HepG2 (cell line): ENCODE data around the gene TMCC1. TPM values are rescaled to one million over a fixed set of nuclear protein-coding genes. Genes with fewer than 3 reads are reported as not detected.
A peak's percentile ranks its signal among the peaks of the same experiment; 100 is the strongest.

Experiments used
- ATAC-seq: fragments of 200-7000 bp; cut with Tn5 transposase; 3 replicates; pipeline ENCODE4 v1.9.1; 2020; ENCODE audit warnings: mild to moderate bottlenecking, moderate library complexity
- BruUV-seq: library from RNA; stranded (reverse); fragments of 400-500 nt; replicated peaks from 2 replicates; lab custom pipeline; 2021; lab: Mats Ljungman, UMichigan
- CTCF ChIA-PET: fragments of 300-600 bp; formaldehyde crosslinking; extraction: SDS; loops from one replicate; lab custom pipeline; 2021; ENCODE audit warnings: low total read pairs, inconsistent platforms, low intra/inter-chr PET ratio; lab: Yijun Ruan, JAX
- POLR2A ChIA-PET: fragments of 350-600 bp; sonication (Branson Sonifier 250); formaldehyde crosslinking; loops from one replicate; lab custom pipeline; 2020; ENCODE audit warnings: antibody characterized with exemption, inconsistent platforms; lab: Yijun Ruan, JAX
- DNase-seq: peaks from one replicate; pipeline ENCODE4 v3.0.0-alpha.2; 2015; ENCODE audit warnings: low spot score
- FAIRE-seq: peaks from 3 replicates; lab custom pipeline; 2011; peaks lifted over from hg19 to GRCh38; lab: Jason Lieb, UNC
- H2AFZ ChIP-seq: one replicate; pipeline ENCODE4 v1.6.1; 2011; ENCODE audit warnings: low read length, inconsistent platforms
- H3K27ac ChIP-seq: fragments of 300-600 bp; 3 replicates; pipeline ENCODE4 v1.8.0; 2011; ENCODE audit warnings: mixed run types, mild to moderate bottlenecking, mixed read lengths, low read length, inconsistent platforms; ENCODE audit not compliant: insufficient read depth; ENCODE audit errors: extremely low read length
- H3K27me3 ChIP-seq, 2 experiments: fragments of 200-600 bp in 1 of 2; 2 replicates in 1 of 2; 3 replicates in 1 of 2; pipeline versions ENCODE4 v1.6.0 to v1.8.0; 2011; ENCODE audit warnings: low read length in 2 of 2, mild to moderate bottlenecking in 2 of 2, moderate library complexity in 2 of 2, inconsistent platforms in 1 of 2; ENCODE audit not compliant: insufficient read depth in 2 of 2, control insufficient read depth in 1 of 2
- H3K36me3 ChIP-seq, 2 experiments: fragments of 200-600 bp in 1 of 2; replicated peaks in 1 of 2; 2 replicates in 1 of 2; 3 replicates in 1 of 2; pipeline versions ENCODE4 v1.5.1 to v1.8.0; 2011; ENCODE audit warnings: low read length in 2 of 2, inconsistent platforms in 1 of 2; ENCODE audit not compliant: insufficient read depth in 2 of 2, control insufficient read depth in 1 of 2
- H3K4me1 ChIP-seq: 2 replicates; pipeline ENCODE4 v1.5.1; 2012; ENCODE audit warnings: low read length, inconsistent platforms; ENCODE audit not compliant: insufficient read depth
- H3K4me2 ChIP-seq: 2 replicates; pipeline ENCODE4 v1.6.0; 2011; ENCODE audit warnings: low read depth, low read length, inconsistent platforms
- H3K4me3 ChIP-seq, 3 experiments: fragments of 200-600 bp in 1 of 3; sonication (generic), shearing (Covaris generic) in 1 of 3; replicated peaks in 1 of 3; 2 replicates each; pipeline ENCODE4 v1.5.1; 2011 to 2016; ENCODE audit warnings: low read length in 3 of 3, inconsistent platforms in 2 of 3, low read depth in 2 of 3, mild to moderate bottlenecking in 2 of 3, control low read depth in 1 of 3, mixed read lengths in 1 of 3; ENCODE audit not compliant: insufficient read depth in 1 of 3
- H3K79me2 ChIP-seq: one replicate; pipeline ENCODE4 v1.6.1; 2011; ENCODE audit warnings: low read length, inconsistent platforms; ENCODE audit not compliant: insufficient read depth
- H3K9ac ChIP-seq: 2 replicates; pipeline ENCODE4 v1.6.0; 2011; ENCODE audit warnings: mild to moderate bottlenecking, low read depth, low read length, inconsistent platforms; ENCODE audit not compliant: insufficient read depth
- H3K9me3 ChIP-seq: 2 replicates; pipeline ENCODE4 v1.5.1; 2012; ENCODE audit warnings: mild to moderate bottlenecking, low read length
- H4K20me1 ChIP-seq: 2 replicates; pipeline ENCODE4 v1.6.0; 2011; ENCODE audit warnings: inconsistent platforms, mild to moderate bottlenecking, low read length, moderate library complexity; ENCODE audit not compliant: insufficient read depth
- FOXP1 ChIP-seq, 2 experiments: fragments of 450-650 bp in 1 of 2; IDR thresholded peaks; 2 replicates each; pipeline ENCODE4 v1.6.1; 2017 to 2018; ENCODE audit warnings: antibody characterized with exemption in 1 of 2
- GATAD2A ChIP-seq: IDR thresholded peaks from 2 replicates; pipeline ENCODE4 v1.6.1; 2016
- GLI4 ChIP-seq: sonication (generic); formaldehyde crosslinking; IDR thresholded peaks from 2 replicates; pipeline ENCODE4 v1.5.1; 2020; ENCODE audit warnings: missing genetic modification reagents, mild to moderate bottlenecking, moderate library complexity, borderline replicate concordance
- IRF2 ChIP-seq: IDR thresholded peaks from 2 replicates; pipeline ENCODE4 v1.6.1; 2018; ENCODE audit warnings: missing genetic modification reagents, missing compliant biosample characterization
- RXRB ChIP-seq: IDR thresholded peaks from 2 replicates; pipeline ENCODE4 v1.6.1; 2016; ENCODE audit warnings: borderline replicate concordance, missing genetic modification reagents, missing compliant biosample characterization
- TEAD3 ChIP-seq: optimal IDR thresholded peaks from 2 replicates; pipeline ENCODE3; 2016; ENCODE audit warnings: borderline replicate concordance
- THAP11 ChIP-seq: IDR thresholded peaks from 2 replicates; pipeline ENCODE4 v1.6.1; 2016; ENCODE audit warnings: missing biosample characterization, missing genetic modification reagents
- ZNF577 ChIP-seq: sonication (generic); formaldehyde crosslinking; IDR thresholded peaks from 2 replicates; pipeline ENCODE4 v1.4.0; 2020; ENCODE audit warnings: mild to moderate bottlenecking, low read depth, missing genetic modification reagents, borderline replicate concordance
- ZNF713 ChIP-seq: sonication (generic); formaldehyde crosslinking; IDR thresholded peaks from 2 replicates; pipeline ENCODE4 v1.4.0; 2020; ENCODE audit warnings: mild to moderate bottlenecking, missing genetic modification reagents
- WGBS: methylation state at CpG from one replicate; pipeline ENCODE4 v1.1.6; 2017; ENCODE audit warnings: low lambda C conversion rate; 5-methylcytosine and 5-hydroxymethylcytosine counted together
- in situ Hi-C: cut with HindIII; loops from 2 replicates; pipeline ENCODE4 v1.10.0; 2017; ENCODE audit warnings: low pct_unique_long_range_greater_than_20kb; ENCODE audit not compliant: extremely low pct_ligation_motif_present
- intact Hi-C: fragments of 100-400 bp; cut with micrococcal nuclease; formaldehyde crosslinking; loops from one replicate; pipeline ENCODE4 v1.10.0; 2022; ENCODE audit not compliant: unreplicated experiment
- polyA plus RNA-seq, 8 experiments: library from polyadenylated mRNA; depleted of rRNA in 3 of 8; stranded (reverse) in 7 of 8; unstranded in 1 of 8; fragments of >200 nt; fragmentation: Illumina TruSeq in 4 of 8; extraction: Trizol in 4 of 8; gene quantifications; 2 replicates each; pipeline versions ENCODE4 v1.2.1 to v1.2.3, GENCODE V29; 2011 to 2016; ENCODE audit warnings: low read depth in 4 of 8, missing spikeins in 1 of 8, mixed read lengths in 1 of 8; ENCODE audit not compliant: insufficient read depth in 1 of 8
- total RNA-seq, 5 experiments: library from RNA; depleted of rRNA; stranded (reverse); fragments of >200 nt; fragmentation: Illumina TruSeq; extraction: Trizol; gene quantifications; 2 replicates each; pipeline ENCODE4 v1.2.3, GENCODE V29; 2016; ENCODE audit warnings: low read depth in 1 of 5
- TF ChIP-seq, protein P1 (sequence below): sonication (generic); formaldehyde crosslinking; IDR thresholded peaks from 2 replicates; pipeline ENCODE4 v1.4.0; 2020; ENCODE audit warnings: missing genetic modification reagents, borderline replicate concordance
- TF ChIP-seq, protein P2 (sequence below): sonication (generic); formaldehyde crosslinking; IDR thresholded peaks from 2 replicates; pipeline ENCODE4 v1.5.0; 2020; ENCODE audit warnings: mild to moderate bottlenecking, missing genetic modification reagents, moderate library complexity
- TF ChIP-seq, protein P3 (sequence below): sonication (generic); formaldehyde crosslinking; IDR thresholded peaks from 2 replicates; pipeline ENCODE4 v1.4.0; 2020; ENCODE audit warnings: mild to moderate bottlenecking, low read depth, missing genetic modification reagents
- TF ChIP-seq, protein P4 (sequence below): IDR thresholded peaks from 2 replicates; pipeline ENCODE4 v1.6.1; 2016; ENCODE audit warnings: mild to moderate bottlenecking
- TF ChIP-seq, protein P5 (sequence below): sonication (generic); formaldehyde crosslinking; IDR thresholded peaks from 2 replicates; pipeline ENCODE4 v1.8.0; 2022; ENCODE audit warnings: low read depth, missing genetic modification reagents
- TF ChIP-seq, protein P6 (sequence below): sonication (generic); formaldehyde crosslinking; IDR thresholded peaks from 2 replicates; pipeline ENCODE4 v1.4.0; 2020; ENCODE audit warnings: missing genetic modification reagents, borderline replicate concordance

TMCC1 gene
- total and polyA plus RNA-seq, 2 of the 13 experiments (the other 11 are each of a cell fraction or from before 2014, with no cell fraction given): 12.1 to 264 TPM

DNA sequence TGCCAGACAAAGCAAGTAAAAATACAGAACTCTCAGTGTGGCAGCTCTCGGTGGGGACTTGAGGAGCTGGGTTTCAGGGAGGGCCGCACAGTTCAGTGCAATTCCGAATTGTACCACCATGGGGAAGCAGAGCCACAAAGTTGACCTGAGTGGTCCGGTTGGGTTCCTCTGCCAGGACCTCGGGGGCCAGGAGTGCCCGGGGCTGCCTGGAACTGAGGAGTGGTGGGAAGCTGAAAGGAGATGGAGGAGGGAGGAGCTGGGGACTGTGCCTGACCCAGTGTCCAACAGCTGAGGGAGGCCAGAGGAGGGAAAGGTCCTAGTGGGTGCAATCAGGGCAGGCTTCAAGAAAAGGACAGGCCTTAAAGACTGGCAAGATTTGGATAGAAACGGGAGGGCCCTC lies 48.8 kb upstream of the TMCC1 start:
- 5% methylated on average over 7 of the region's 7 CpGs for WGBS
- H4K20me1 ChIP-seq: no peaks in the 10 kb centered on the region
- FAIRE-seq (peak; percentile 64), ATAC-seq (peak; percentile 87), DNase-seq (peak; percentile 58)
- in situ Hi-C loops: loop anchor here (5.0 to 10.0 kb wide), 2 partner anchors 55 to 153 kb away; no protein-coding TSS in a partner anchor
- no peak overlapping the region for H3K9ac ChIP-seq
- peaks cover 0 to 2% of the 10 kb centered on the region in 2 experiments; a peak in 2 of 5 replicates for H3K27me3 ChIP-seq
- no peaks in the 10 kb centered on the region for H3K79me2 ChIP-seq
- H3K4me2 ChIP-seq: no peak overlapping the region; the same call in 1 of the 2 replicates
- intact Hi-C loops: loop anchor here (1.0 kb wide), 1 partner anchor 61 kb away; no protein-coding TSS in a partner anchor
- H2AFZ ChIP-seq: no peak overlapping the region
- ChIA-PET CTCF (interaction anchor here (1.1 to 3.0 kb wide), 6 partner anchors 33 to 163 kb away, joined by 4 to 18 read pairs (median 6); no protein-coding TSS in a partner anchor), POLR2A (no interaction called here)
- BruUV-seq: no TSS peak
- no peaks in the 10 kb centered on the region for H3K9me3 ChIP-seq
- H3K4me1 ChIP-seq: peaks cover 14% of the 10 kb centered on the region
- H3K4me3 ChIP-seq: no peak overlapping the region
- no peak overlapping the region for H3K27ac ChIP-seq
- no peaks in the 10 kb centered on the region for H3K36me3 ChIP-seq
- TF ChIP-seq, protein P1, sequence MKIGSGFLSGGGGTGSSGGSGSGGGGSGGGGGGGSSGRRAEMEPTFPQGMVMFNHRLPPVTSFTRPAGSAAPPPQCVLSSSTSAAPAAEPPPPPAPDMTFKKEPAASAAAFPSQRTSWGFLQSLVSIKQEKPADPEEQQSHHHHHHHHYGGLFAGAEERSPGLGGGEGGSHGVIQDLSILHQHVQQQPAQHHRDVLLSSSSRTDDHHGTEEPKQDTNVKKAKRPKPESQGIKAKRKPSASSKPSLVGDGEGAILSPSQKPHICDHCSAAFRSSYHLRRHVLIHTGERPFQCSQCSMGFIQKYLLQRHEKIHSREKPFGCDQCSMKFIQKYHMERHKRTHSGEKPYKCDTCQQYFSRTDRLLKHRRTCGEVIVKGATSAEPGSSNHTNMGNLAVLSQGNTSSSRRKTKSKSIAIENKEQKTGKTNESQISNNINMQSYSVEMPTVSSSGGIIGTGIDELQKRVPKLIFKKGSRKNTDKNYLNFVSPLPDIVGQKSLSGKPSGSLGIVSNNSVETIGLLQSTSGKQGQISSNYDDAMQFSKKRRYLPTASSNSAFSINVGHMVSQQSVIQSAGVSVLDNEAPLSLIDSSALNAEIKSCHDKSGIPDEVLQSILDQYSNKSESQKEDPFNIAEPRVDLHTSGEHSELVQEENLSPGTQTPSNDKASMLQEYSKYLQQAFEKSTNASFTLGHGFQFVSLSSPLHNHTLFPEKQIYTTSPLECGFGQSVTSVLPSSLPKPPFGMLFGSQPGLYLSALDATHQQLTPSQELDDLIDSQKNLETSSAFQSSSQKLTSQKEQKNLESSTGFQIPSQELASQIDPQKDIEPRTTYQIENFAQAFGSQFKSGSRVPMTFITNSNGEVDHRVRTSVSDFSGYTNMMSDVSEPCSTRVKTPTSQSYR (CRISPR knock-in tag): no peak
- TF ChIP-seq, protein P2, sequence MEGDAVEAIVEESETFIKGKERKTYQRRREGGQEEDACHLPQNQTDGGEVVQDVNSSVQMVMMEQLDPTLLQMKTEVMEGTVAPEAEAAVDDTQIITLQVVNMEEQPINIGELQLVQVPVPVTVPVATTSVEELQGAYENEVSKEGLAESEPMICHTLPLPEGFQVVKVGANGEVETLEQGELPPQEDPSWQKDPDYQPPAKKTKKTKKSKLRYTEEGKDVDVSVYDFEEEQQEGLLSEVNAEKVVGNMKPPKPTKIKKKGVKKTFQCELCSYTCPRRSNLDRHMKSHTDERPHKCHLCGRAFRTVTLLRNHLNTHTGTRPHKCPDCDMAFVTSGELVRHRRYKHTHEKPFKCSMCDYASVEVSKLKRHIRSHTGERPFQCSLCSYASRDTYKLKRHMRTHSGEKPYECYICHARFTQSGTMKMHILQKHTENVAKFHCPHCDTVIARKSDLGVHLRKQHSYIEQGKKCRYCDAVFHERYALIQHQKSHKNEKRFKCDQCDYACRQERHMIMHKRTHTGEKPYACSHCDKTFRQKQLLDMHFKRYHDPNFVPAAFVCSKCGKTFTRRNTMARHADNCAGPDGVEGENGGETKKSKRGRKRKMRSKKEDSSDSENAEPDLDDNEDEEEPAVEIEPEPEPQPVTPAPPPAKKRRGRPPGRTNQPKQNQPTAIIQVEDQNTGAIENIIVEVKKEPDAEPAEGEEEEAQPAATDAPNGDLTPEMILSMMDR (CRISPR knock-in tag): peak; percentile 93
- TF ChIP-seq GLI4: no peak
- TF ChIP-seq, protein P3, sequence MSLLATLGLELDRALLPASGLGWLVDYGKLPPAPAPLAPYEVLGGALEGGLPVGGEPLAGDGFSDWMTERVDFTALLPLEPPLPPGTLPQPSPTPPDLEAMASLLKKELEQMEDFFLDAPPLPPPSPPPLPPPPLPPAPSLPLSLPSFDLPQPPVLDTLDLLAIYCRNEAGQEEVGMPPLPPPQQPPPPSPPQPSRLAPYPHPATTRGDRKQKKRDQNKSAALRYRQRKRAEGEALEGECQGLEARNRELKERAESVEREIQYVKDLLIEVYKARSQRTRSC (CRISPR knock-in tag): no peak
- TF ChIP-seq GATAD2A (CRISPR knock-in tag): no peak
- no peak for TF ChIP-seq THAP11 (CRISPR knock-in tag)
- TF ChIP-seq ZNF713 (CRISPR knock-in tag): no peak
- TF ChIP-seq IRF2: no peak
- TF ChIP-seq, protein P4, sequence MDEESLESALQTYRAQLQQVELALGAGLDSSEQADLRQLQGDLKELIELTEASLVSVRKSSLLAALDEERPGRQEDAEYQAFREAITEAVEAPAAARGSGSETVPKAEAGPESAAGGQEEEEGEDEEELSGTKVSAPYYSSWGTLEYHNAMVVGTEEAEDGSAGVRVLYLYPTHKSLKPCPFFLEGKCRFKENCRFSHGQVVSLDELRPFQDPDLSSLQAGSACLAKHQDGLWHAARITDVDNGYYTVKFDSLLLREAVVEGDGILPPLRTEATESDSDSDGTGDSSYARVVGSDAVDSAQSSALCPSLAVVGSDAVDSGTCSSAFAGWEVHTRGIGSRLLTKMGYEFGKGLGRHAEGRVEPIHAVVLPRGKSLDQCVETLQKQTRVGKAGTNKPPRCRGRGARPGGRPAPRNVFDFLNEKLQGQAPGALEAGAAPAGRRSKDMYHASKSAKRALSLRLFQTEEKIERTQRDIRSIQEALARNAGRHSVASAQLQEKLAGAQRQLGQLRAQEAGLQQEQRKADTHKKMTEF (CRISPR knock-in tag): no peak
- TF ChIP-seq FOXP1 (IDR thresholded peaks at IDR 0.05): no peak
- TF ChIP-seq FOXP1 (CRISPR knock-in tag; IDR thresholded peaks at IDR 0.05): no peak
- TF ChIP-seq, protein P5, sequence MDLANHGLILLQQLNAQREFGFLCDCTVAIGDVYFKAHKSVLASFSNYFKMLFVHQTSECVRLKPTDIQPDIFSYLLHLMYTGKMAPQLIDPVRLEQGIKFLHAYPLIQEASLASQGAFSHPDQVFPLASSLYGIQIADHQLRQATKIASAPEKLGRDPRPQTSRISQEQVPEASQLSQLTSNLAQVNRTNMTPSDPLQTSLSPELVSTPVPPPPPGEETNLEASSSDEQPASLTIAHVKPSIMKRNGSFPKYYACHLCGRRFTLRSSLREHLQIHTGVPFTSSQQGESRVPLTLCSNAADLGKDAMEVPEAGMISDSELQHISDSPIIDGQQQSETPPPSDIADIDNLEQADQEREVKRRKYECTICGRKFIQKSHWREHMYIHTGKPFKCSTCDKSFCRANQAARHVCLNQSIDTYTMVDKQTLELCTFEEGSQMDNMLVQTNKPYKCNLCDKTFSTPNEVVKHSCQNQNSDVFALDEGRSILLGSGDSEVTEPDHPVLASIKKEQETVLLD: no peak
- TF ChIP-seq, protein P6, sequence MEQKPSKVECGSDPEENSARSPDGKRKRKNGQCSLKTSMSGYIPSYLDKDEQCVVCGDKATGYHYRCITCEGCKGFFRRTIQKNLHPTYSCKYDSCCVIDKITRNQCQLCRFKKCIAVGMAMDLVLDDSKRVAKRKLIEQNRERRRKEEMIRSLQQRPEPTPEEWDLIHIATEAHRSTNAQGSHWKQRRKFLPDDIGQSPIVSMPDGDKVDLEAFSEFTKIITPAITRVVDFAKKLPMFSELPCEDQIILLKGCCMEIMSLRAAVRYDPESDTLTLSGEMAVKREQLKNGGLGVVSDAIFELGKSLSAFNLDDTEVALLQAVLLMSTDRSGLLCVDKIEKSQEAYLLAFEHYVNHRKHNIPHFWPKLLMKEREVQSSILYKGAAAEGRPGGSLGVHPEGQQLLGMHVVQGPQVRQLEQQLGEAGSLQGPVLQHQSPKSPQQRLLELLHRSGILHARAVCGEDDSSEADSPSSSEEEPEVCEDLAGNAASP: no peak
- no peak for TF ChIP-seq RXRB (CRISPR knock-in tag)
- TF ChIP-seq TEAD3 (CRISPR knock-in tag): peak; percentile 15
- TF ChIP-seq ZNF577 (CRISPR knock-in tag): no peak
